ENCODE results near the gene LRIT3. TPM values are rescaled to one million over a fixed set of nuclear protein-coding genes. Genes with fewer than 3 reads are reported as not detected.

LRIT3 gene
- total RNA-seq, 1 experiment from 2014 or later: 0.11 TPM

DNA sequence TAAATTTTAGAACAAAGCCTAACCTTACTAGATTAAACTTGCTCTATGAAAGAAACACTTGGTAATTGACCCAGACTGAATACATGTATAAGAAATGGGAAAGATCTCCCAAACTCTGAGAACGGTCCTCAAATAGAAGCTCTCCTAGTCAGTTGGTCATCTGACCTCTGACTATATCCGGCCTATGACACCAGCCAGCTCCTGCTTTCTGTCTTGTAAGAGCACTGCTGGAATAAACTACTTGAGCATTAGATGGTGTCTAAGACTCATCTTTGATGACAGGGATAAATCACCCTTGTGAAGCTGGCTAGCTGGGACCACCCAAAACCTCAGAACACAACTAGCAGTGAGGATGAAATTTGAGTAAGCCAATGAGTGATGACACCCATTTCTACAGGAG, 24.2 kb downstream of the LRIT3 start:
- ChIA-PET POLR2A (ENCODE audit: unreplicated experiment) (no interaction called here), CTCF (no interaction called here)
- Histone ChIP-seq H3K79me2 (ENCODE audit: low read length) (no peaks in the 10 kb centered on the region), H3K9ac (ENCODE audit: low read length) (no peak overlapping the region), H3K4me3 (ENCODE audit: low read length) (no peak overlapping the region), H3K9me2 (replicated peaks; ENCODE audit: low read length) (no peaks in the 10 kb centered on the region), H3K27me3 (ENCODE audit: low read length) (no peaks in the 10 kb centered on the region), H3K9me3 (ENCODE audit: low read length) (no peaks in the 10 kb centered on the region), H3K27ac (ENCODE audit: low read length) (no peak overlapping the region), H3K36me3 (ENCODE audit: low read depth, low read length) (no peaks in the 10 kb centered on the region), H2AFZ (ENCODE audit: low read length) (no peak overlapping the region), H3K4me1 (ENCODE audit: insufficient read depth, low read length) (peaks cover 17% of the 10 kb centered on the region), H3F3A (ENCODE audit: low read length, unreplicated experiment) (no peaks in the 10 kb centered on the region), H4K20me1 (ENCODE audit: low read length) (no peaks in the 10 kb centered on the region), H3K4me2 (ENCODE audit: low read length) (no peak overlapping the region)
- no TSS peak for BruUV-seq (replicated peaks)
- intact Hi-C loops (cut with micrococcal nuclease): loop anchor here (5.0 kb wide), 1 partner anchor 95 kb away; no protein-coding TSS in a partner anchor
- DNase-seq (no peak), ATAC-seq (no peak)
- TF ChIP-seq, protein P1, sequence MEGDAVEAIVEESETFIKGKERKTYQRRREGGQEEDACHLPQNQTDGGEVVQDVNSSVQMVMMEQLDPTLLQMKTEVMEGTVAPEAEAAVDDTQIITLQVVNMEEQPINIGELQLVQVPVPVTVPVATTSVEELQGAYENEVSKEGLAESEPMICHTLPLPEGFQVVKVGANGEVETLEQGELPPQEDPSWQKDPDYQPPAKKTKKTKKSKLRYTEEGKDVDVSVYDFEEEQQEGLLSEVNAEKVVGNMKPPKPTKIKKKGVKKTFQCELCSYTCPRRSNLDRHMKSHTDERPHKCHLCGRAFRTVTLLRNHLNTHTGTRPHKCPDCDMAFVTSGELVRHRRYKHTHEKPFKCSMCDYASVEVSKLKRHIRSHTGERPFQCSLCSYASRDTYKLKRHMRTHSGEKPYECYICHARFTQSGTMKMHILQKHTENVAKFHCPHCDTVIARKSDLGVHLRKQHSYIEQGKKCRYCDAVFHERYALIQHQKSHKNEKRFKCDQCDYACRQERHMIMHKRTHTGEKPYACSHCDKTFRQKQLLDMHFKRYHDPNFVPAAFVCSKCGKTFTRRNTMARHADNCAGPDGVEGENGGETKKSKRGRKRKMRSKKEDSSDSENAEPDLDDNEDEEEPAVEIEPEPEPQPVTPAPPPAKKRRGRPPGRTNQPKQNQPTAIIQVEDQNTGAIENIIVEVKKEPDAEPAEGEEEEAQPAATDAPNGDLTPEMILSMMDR (conservative IDR thresholded peaks at IDR 0.05; ENCODE audit: low read depth, low read length): no peak
- TF ChIP-seq EZH2phosphoT487 (IDR thresholded peaks at IDR 0.05; ENCODE audit: borderline replicate concordance, low read length) (no peak), EZH2 (IDR thresholded peaks at IDR 0.05; ENCODE audit: low read length, unreplicated experiment) (no peak)

DNA sequence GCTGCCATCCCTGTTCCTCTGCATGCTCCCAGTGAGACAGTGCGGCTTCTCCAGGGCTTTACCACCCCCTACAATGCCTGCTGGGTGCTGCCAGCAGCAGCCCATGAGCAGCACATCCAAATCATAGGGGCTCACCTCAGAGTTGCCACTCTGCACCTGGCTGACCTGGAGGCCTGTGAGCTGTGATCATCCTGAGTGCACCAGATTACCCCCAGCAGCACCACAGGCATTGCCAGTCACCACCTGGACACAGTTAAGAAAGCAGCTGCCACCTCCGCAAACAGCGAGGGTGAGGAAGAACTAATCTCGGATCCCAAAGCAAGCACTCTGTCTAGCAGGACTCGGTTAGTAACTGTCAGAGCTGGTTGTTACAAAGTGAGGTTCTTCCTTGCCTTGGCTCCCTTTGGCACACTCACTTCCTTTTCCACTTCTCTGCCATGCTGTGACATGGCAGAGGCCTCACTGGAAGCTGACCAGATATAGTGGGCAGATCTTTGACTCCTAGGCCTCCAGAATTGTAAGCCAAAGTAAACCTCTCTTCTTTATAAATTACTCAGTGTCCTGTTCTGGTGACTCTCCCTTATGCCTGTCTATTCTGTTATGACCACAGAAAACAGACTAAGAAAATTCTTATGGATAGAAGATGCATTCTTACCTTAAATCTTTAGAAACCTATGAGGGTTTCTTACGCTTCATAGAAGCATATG, 25.2 kb downstream of the LRIT3 start:
- CTCF ChIA-PET: no interaction called here
- no peaks in the 10 kb centered on the region for H3K9me3 ChIP-seq (ENCODE audit: low read length)
- intact Hi-C loops (cut with micrococcal nuclease): loop anchor here (5.0 kb wide), 1 partner anchor 94 kb away; no protein-coding TSS in a partner anchor
- H3K4me3 ChIP-seq (ENCODE audit: low read length): no peak overlapping the region
- H3F3A ChIP-seq (ENCODE audit: low read length, unreplicated experiment): no peaks in the 10 kb centered on the region
- no peaks in the 10 kb centered on the region for H3K79me2 ChIP-seq (ENCODE audit: low read length)
- POLR2A ChIA-PET (ENCODE audit: unreplicated experiment): no interaction called here
- peak overlapping the region; percentile 20; the same call in 1 of the 2 replicates for H3K27ac ChIP-seq (ENCODE audit: low read length)
- no peaks in the 10 kb centered on the region for H3K9me2 ChIP-seq (replicated peaks; ENCODE audit: low read length)
- BruUV-seq (replicated peaks): TSS peak; percentile 99
- H3K9ac ChIP-seq (ENCODE audit: low read length): no peak overlapping the region
- no peaks in the 10 kb centered on the region for H3K36me3 ChIP-seq (ENCODE audit: low read depth, low read length)
- TF ChIP-seq, protein P1 (conservative IDR thresholded peaks at IDR 0.05; ENCODE audit: low read depth, low read length): no peak
- peaks cover 17% of the 10 kb centered on the region for H3K4me1 ChIP-seq (ENCODE audit: insufficient read depth, low read length)
- 0 out of 2 replicates have a peak overlapping the region, but pooled peaks have one; percentile 31 for H3K4me2 ChIP-seq (ENCODE audit: low read length)
- no peak for DNase-seq
- peak; percentile 31; the same call in 1 of the 2 replicates for ATAC-seq
- H3K27me3 ChIP-seq (ENCODE audit: low read length): no peaks in the 10 kb centered on the region
- no peaks in the 10 kb centered on the region for H4K20me1 ChIP-seq (ENCODE audit: low read length)
- H2AFZ ChIP-seq (ENCODE audit: low read length): peak overlapping the region; percentile 26; the same call in 1 of the 2 replicates
